Inferior parietal cortex (tissue), 1 donor: ENCODE data around the gene TAF5.
"Not testable (repeated sequence)": the region's sequence is repeated elsewhere in the genome, so short reads cannot be mapped to it uniquely, and the experiment has no call there.

Experiments
- DNase-seq: peaks from one replicate; pipeline ENCODE4 v3.0.0-alpha.2; 2016; ENCODE audit errors: extremely low spot score

TAF5 gene

GRCh38 chr10:103413564-103413963, 45.8 kb downstream of the TAF5 start:
- no peak for DNase-seq

- DNase-seq, result no peak
Measured at GRCh38 chr10:103415581-103415980, 47.8 kb downstream of the TAF5 start.

GRCh38 chr10:103416436-103417147, 48.8 kb downstream of the TAF5 start:
- DNase-seq, result peak; percentile 72

GRCh38 chr10:103417148-103417469, 49.3 kb downstream of the TAF5 start:
- DNase-seq, result not testable (repeated sequence)

- no peak for DNase-seq
Measured at GRCh38 chr10:103417601-103418000, 49.8 kb downstream of the TAF5 start.

GRCh38 chr10:103419101-103419500, 51.3 kb downstream of the TAF5 start:
- no peak for DNase-seq

GRCh38 chr10:103423748-103424147, 56.0 kb downstream of the TAF5 start:
- DNase-seq, result no peak

- DNase-seq, result no peak
Measured at GRCh38 chr10:103427866-103428265, 60.1 kb downstream of the TAF5 start.

- no peak for DNase-seq
Measured at GRCh38 chr10:103428989-103429643, 61.3 kb downstream of the TAF5 start.

GRCh38 chr10:103429647-103430046, 61.9 kb downstream of the TAF5 start:
- DNase-seq, result no peak

GRCh38 chr10:103431902-103432301, 64.1 kb downstream of the TAF5 start:
- DNase-seq, result no peak

- no peak for DNase-seq
Measured at GRCh38 chr10:103433858-103434257, 66.1 kb downstream of the TAF5 start.
